GM23338 (cell line): ENCODE measurements around the gene PTPRH. TPM values are rescaled to one million over a fixed set of nuclear protein-coding genes. Genes with fewer than 3 reads are reported as not detected.

Source experiments
- ATAC-seq: fragments of 200-7000 bp; cut with Tn5 transposase; 3 replicates; pipeline ENCODE4 v1.9.1; 2020
- DNase-seq: peaks from one replicate; pipeline ENCODE4 v3.0.0-alpha.2; 2015; ENCODE audit warnings: low spot score
- H2AFZ ChIP-seq: fragments of 200-600 bp; sonication (generic); 2 replicates; pipeline ENCODE4 v1.8.0; 2016; ENCODE audit warnings: antibody characterized with exemption, mild to moderate bottlenecking, moderate library complexity
- H3F3A ChIP-seq: fragments of 200-600 bp; sonication (generic); replicated peaks from 2 replicates; pipeline ENCODE4 v1.8.0; 2017; ENCODE audit warnings: antibody characterized with exemption, mixed run types, low read depth
- H3K27ac ChIP-seq: fragments of 200-600 bp; sonication (generic); 2 replicates; pipeline ENCODE4 v1.6.1; 2016; ENCODE audit warnings: low read depth
- H3K27me3 ChIP-seq: fragments of 200-600 bp; sonication (generic); 2 replicates; pipeline ENCODE4 v1.8.0; 2016; ENCODE audit warnings: mild to moderate bottlenecking, mixed run types, moderate library complexity; ENCODE audit not compliant: insufficient read depth
- H3K36me3 ChIP-seq: fragments of 200-600 bp; sonication (generic); 2 replicates; pipeline ENCODE4 v1.8.0; 2016; ENCODE audit warnings: mild to moderate bottlenecking; ENCODE audit not compliant: insufficient read depth
- H3K4me1 ChIP-seq: fragments of 200-600 bp; sonication (generic); 2 replicates; pipeline ENCODE4 v1.8.0; 2016; ENCODE audit warnings: mild to moderate bottlenecking, moderate library complexity; ENCODE audit not compliant: insufficient read depth
- H3K4me2 ChIP-seq: fragments of 200-600 bp; sonication (generic); 2 replicates; pipeline ENCODE4 v1.7.1; 2017; ENCODE audit warnings: mixed run types
- H3K4me3 ChIP-seq: fragments of 200-600 bp; sonication (generic); 2 replicates; pipeline ENCODE4 v1.6.1; 2016; ENCODE audit warnings: mixed run types
- H3K79me2 ChIP-seq: fragments of 200-600 bp; sonication (generic); replicated peaks from 2 replicates; pipeline ENCODE4 v1.8.0; 2017; ENCODE audit warnings: mild to moderate bottlenecking; ENCODE audit not compliant: insufficient read depth
- H3K9me2 ChIP-seq: fragments of 200-600 bp; sonication (generic); 2 replicates; pipeline ENCODE4 v1.8.0; 2017; ENCODE audit not compliant: insufficient read depth
- H4K20me1 ChIP-seq: fragments of 200-600 bp; sonication (generic); replicated peaks from 2 replicates; pipeline ENCODE4 v1.8.0; 2017; ENCODE audit warnings: mild to moderate bottlenecking; ENCODE audit not compliant: insufficient read depth
- H3K27ac Mint-ChIP-seq: 2 replicates; pipeline ENCODE4 v1.8.0; 2020; ENCODE audit warnings: inconsistent platforms, mild to moderate bottlenecking, moderate library complexity, mixed read lengths
- H3K27me3 Mint-ChIP-seq: 3 replicates; pipeline ENCODE4 v1.8.0; 2022; ENCODE audit warnings: low read depth, mild to moderate bottlenecking, moderate library complexity, mixed read lengths, inconsistent platforms; ENCODE audit not compliant: insufficient read depth, poor library complexity
- H3K36me3 Mint-ChIP-seq: 3 replicates; pipeline ENCODE4 v1.8.0; 2021; ENCODE audit warnings: low read depth, mild to moderate bottlenecking, inconsistent platforms, moderate library complexity, mixed read lengths
- H3K4me1 Mint-ChIP-seq: 3 replicates; pipeline ENCODE4 v1.8.0; 2020; ENCODE audit warnings: mild to moderate bottlenecking, inconsistent platforms, mixed read lengths
- H3K4me3 Mint-ChIP-seq: 3 replicates; pipeline ENCODE4 v1.8.0; 2021; ENCODE audit warnings: moderate library complexity, mild to moderate bottlenecking, inconsistent platforms, mixed read lengths
- H3K9me3 Mint-ChIP-seq: 3 replicates; pipeline ENCODE4 v1.8.0; 2020; ENCODE audit warnings: moderate library complexity, mild to moderate bottlenecking, inconsistent platforms, mixed read lengths
- CREB1 ChIP-seq: fragments of 250-450 bp; sonication (Bioruptor Pico); IDR thresholded peaks from 2 replicates; pipeline ENCODE4 v1.5.0; 2020; ENCODE audit warnings: low read depth, mild to moderate bottlenecking, moderate library complexity
- CTCF ChIP-seq, 2 experiments: fragments of 200-600 bp in 1 of 2; sonication (generic) in 1 of 2; conservative IDR thresholded peaks; 2 replicates each; pipeline versions ENCODE4 v1.5.1 to v1.6.1; 2016 to 2017; ENCODE audit warnings: antibody characterized with exemption in 2 of 2, low read depth in 2 of 2, mild to moderate bottlenecking in 2 of 2, moderate library complexity in 1 of 2
- ETS1 ChIP-seq: IDR thresholded peaks from 2 replicates; pipeline ENCODE4 v1.6.1; 2016; ENCODE audit warnings: antibody characterized with exemption
- EZH2 ChIP-seq: fragments of 200-600 bp; sonication (generic); IDR thresholded peaks from one replicate; pipeline ENCODE4 v1.8.0; 2017; ENCODE audit warnings: antibody characterized with exemption, mild to moderate bottlenecking, low read depth; ENCODE audit not compliant: unreplicated experiment
- EZH2phosphoT487 ChIP-seq: fragments of 200-600 bp; sonication (generic); IDR thresholded peaks from one replicate; pipeline ENCODE4 v1.8.1; 2018; ENCODE audit warnings: antibody characterized with exemption; ENCODE audit not compliant: unreplicated experiment
- JUNB ChIP-seq: IDR thresholded peaks from one replicate; pipeline ENCODE4 v1.6.1; 2016; ENCODE audit warnings: antibody characterized with exemption; ENCODE audit not compliant: unreplicated experiment
- NANOG ChIP-seq: IDR thresholded peaks from 2 replicates; pipeline ENCODE4 v1.6.1; 2016; ENCODE audit warnings: antibody characterized with exemption, borderline replicate concordance
- POLR2AphosphoS5 ChIP-seq: IDR thresholded peaks from 2 replicates; pipeline ENCODE4 v1.6.1; 2016; ENCODE audit warnings: antibody characterized with exemption, low read depth
- REST ChIP-seq: IDR thresholded peaks from one replicate; pipeline ENCODE4 v1.6.1; 2018; ENCODE audit warnings: antibody characterized with exemption; ENCODE audit not compliant: unreplicated experiment
- STAT1 ChIP-seq: IDR thresholded peaks from one replicate; pipeline ENCODE4 v1.6.1; 2016; ENCODE audit warnings: antibody characterized with exemption; ENCODE audit not compliant: unreplicated experiment
- ZNF114 ChIP-seq: fragments of 250-450 bp; sonication (Bioruptor Pico); IDR thresholded peaks from 2 replicates; pipeline ENCODE4 v1.5.0; 2020; ENCODE audit warnings: mild to moderate bottlenecking, moderate library complexity
- ZNF331 ChIP-seq: fragments of 250-450 bp; sonication (Bioruptor Pico); IDR thresholded peaks from 2 replicates; pipeline ENCODE4 v1.5.0; 2020; ENCODE audit warnings: low read depth, mild to moderate bottlenecking, moderate library complexity
- ZNF462 ChIP-seq: fragments of 250-450 bp; sonication (Bioruptor Pico); IDR thresholded peaks from 2 replicates; pipeline ENCODE4 v1.5.0; 2020; ENCODE audit warnings: mild to moderate bottlenecking, moderate library complexity
- polyA plus RNA-seq: library from polyadenylated mRNA; unstranded; fragments of >200 nt; fragmentation: Nextera tagmentation; extraction: Ambion mirVana; gene quantifications from 2 replicates; pipeline ENCODE4 v1.2.1, GENCODE V29; 2016
- total RNA-seq: library from RNA; depleted of rRNA; stranded (reverse); fragments of >200 nt; shearing (Covaris generic); gene quantifications from 2 replicates; pipeline ENCODE4 v1.2.3, GENCODE V29; 2014

The PTPRH gene
- total and polyA plus RNA-seq, 2 experiments from 2014 or later: 0.16 to 2.1 TPM

GRCh38 chr19:55172741-55173140 is 36.6 kb downstream of the PTPRH start:
- no peaks in the 10 kb centered on the region for H3K79me2 ChIP-seq
- peak; percentile 8 for ATAC-seq
- H3K9me2 ChIP-seq: 0 out of 2 replicates have a peak, but pooled peaks cover 3% of the 10 kb centered on the region
- H4K20me1 ChIP-seq: no peaks in the 10 kb centered on the region
- peaks cover 9% of the 10 kb centered on the region; the same call in 1 of the 2 replicates for H3K4me1 ChIP-seq
- Mint-ChIP-seq H3K4me1 (peaks cover 22% of the 10 kb centered on the region), H3K9me3 (peaks cover 6% of the 10 kb centered on the region; the same call in 2 of the 3 replicates), H3K27me3 (peaks cover 31% of the 10 kb centered on the region), H3K4me3 (peak overlapping the region; percentile 77), H3K27ac (no peak overlapping the region), H3K36me3 (no peaks in the 10 kb centered on the region; the same call in 2 of the 3 replicates)
- no peak for DNase-seq
- H3K27me3 ChIP-seq: peaks cover 75% of the 10 kb centered on the region
- H3F3A ChIP-seq: peaks cover 12% of the 10 kb centered on the region; the same call in 1 of the 2 replicates
- H2AFZ ChIP-seq: peak overlapping the region; percentile 97
- no peaks in the 10 kb centered on the region for H3K36me3 ChIP-seq
- no peak overlapping the region for H3K27ac ChIP-seq
- H3K4me3 ChIP-seq: peak overlapping the region; percentile 85
- TF ChIP-seq EZH2phosphoT487 (no peak), CTCF (conservative IDR thresholded peaks at IDR 0.05; ENCODE audit: low read depth in 2 of 2) (no peak), ZNF462 (CRISPR knock-in tag) (no peak), EZH2 (no peak), STAT1 (no peak), CREB1 (CRISPR knock-in tag) (no peak), ETS1 (no peak), ZNF331 (CRISPR knock-in tag) (no peak), REST (no peak), NANOG (no peak), JUNB (no peak), ZNF114 (no peak), POLR2AphosphoS5 (no peak)
- peak overlapping the region; percentile 96 for H3K4me2 ChIP-seq
